Ovary (tissue), 9 donors: ENCODE data around the gene ARSA. TPM values are rescaled to one million over a fixed set of nuclear protein-coding genes. Genes with fewer than 3 reads are reported as not detected.
"Not testable (repeated sequence)": the region's sequence is repeated elsewhere in the genome, so short reads cannot be mapped to it uniquely, and the experiment has no call there.

Experiments
- DNase-seq, 5 donors: peaks; one replicate each; pipeline ENCODE4 v3.0.0-alpha.2; 2019 to 2020
- H3K27ac ChIP-seq, 2 donors: fragments of 200-600 bp; one replicate each; pipeline versions ENCODE4 v1.5.1 to v1.8.0; 2019 to 2022
- H3K27me3 ChIP-seq: fragments of 200-600 bp; one replicate; pipeline ENCODE4 v1.8.0; 2022
- H3K36me3 ChIP-seq: fragments of 200-600 bp; sonication (generic); one replicate; pipeline ENCODE4 v1.5.1; 2019
- H3K4me1 ChIP-seq: one replicate; pipeline ENCODE4 v1.8.1; 2013; ENCODE audit warnings: mild to moderate bottlenecking, moderate library complexity; ENCODE audit not compliant: insufficient read depth
- H3K4me3 ChIP-seq: fragments of 200-600 bp; sonication (generic); one replicate; pipeline ENCODE4 v1.5.1; 2017
- H3K9me3 ChIP-seq, 2 donors: fragments of 200-600 bp in 1 of 2; sonication (generic) in 1 of 2; one replicate each; pipeline versions ENCODE4 v1.5.1 to v1.8.1; 2013 to 2019; ENCODE audit warnings: mild to moderate bottlenecking in 1 of 2, moderate library complexity in 1 of 2
- CTCF ChIP-seq, 3 donors: fragments of 450-650 bp in 2 of 3; fragments of 200-600 bp in 1 of 3; IDR thresholded peaks; one replicate each; pipeline versions ENCODE4 v1.5.1 to v1.8.0; 2016 to 2022; ENCODE audit warnings: antibody characterized with exemption in 3 of 3, mild to moderate bottlenecking in 1 of 3
- EP300 ChIP-seq: sonication (generic); formaldehyde crosslinking; IDR thresholded peaks from one replicate; pipeline ENCODE4 v1.6.1; 2017; ENCODE audit warnings: antibody characterized with exemption
- POLR2A ChIP-seq: fragments of 450-650 bp; IDR thresholded peaks from one replicate; pipeline ENCODE4 v1.6.1; 2017; ENCODE audit warnings: antibody characterized with exemption, mild to moderate bottlenecking, moderate library complexity
- WGBS, 3 donors: extraction: QIAGEN DNeasy Blood & Tissue Kit in 1 of 3; methylation state at CpG; one replicate each; pipeline versions ENCODE4 v1.1.5 to v1.1.7; 2013 to 2017; 5-methylcytosine and 5-hydroxymethylcytosine counted together
- intact Hi-C, 4 donors: fragments of 100-400 bp; cut with DNase I; formaldehyde crosslinking; loops; one replicate each; pipeline versions ENCODE4 v1.11.0 to v1.15.1; 2022 to 2023
- polyA plus RNA-seq, 2 donors: library from polyadenylated mRNA; stranded (reverse); fragments of 200-250 nt in 1 of 2; fragments of 350-450 nt in 1 of 2; fragmentation: Illumina TruSeq in 1 of 2; extraction: RNeasy Lipid Tissue Mini Kit (QIAGEN cat#74804) in 1 of 2; gene quantifications; one replicate each; pipeline ENCODE4 v1.2.3, GENCODE V29; 2013 to 2014
- total RNA-seq, 7 donors: library from RNA; depleted of rRNA in 2 of 7; stranded (reverse); fragments of >200 nt in 2 of 7; fragmentation: NEBNext Ultra II Directional in 3 of 7; extraction: Animal tissue kit (Norgen Biotek cat#: 25700) in 3 of 7; gene quantifications; one replicate each; pipeline versions ENCODE4 v1.1.0 to v1.2.4, GENCODE V29; 2016 to 2023
- donor health status: DM: no; HTN: no; CAD: no; lungs with moderate emphysema.
- donor health status: DM: no; HTN: no; CAD: no.
- donor health status: Bipolar disorder and iron deficiency.
- donor health status: DM: yes; HTN: yes; CAD: no.
- donor health status: DM: no; HTN: no; CAD: no.
- donor health status: DM: yes; HTN: yes; CAD: no.

The ARSA gene
- total and polyA plus RNA-seq, 9 donors = 2.1 to 51.6 (median 13.1) TPM

GRCh38 chr22:50610581-50610980 is 17.4 kb downstream of the ARSA start:
- TF ChIP-seq EP300 (no peak), CTCF (IDR thresholded peaks at IDR 0.05) (no peak), POLR2A (no peak)
- 85 to 90% (median 90%) methylated on average over 17 of the region's 17 CpGs for WGBS, 3 donors
- intact Hi-C loops = no loop called here
- no peak overlapping the region for H3K4me3 ChIP-seq
- no peaks in the 10 kb centered on the region for H3K9me3 ChIP-seq
- no peaks in the 10 kb centered on the region for H3K4me1 ChIP-seq
- no peak overlapping the region for H3K27ac ChIP-seq
- no peak for DNase-seq
- no peaks in the 10 kb centered on the region for H3K36me3 ChIP-seq
- H3K27me3 ChIP-seq = no peaks in the 10 kb centered on the region

GRCh38 chr22:50610041-50610451 is 17.9 kb downstream of the ARSA start:
- no peaks in the 10 kb centered on the region for H3K27me3 ChIP-seq

GRCh38 chr22:50609599-50609998 is 18.4 kb downstream of the ARSA start:
- H3K27me3 ChIP-seq = no peaks in the 10 kb centered on the region
- H3K27ac ChIP-seq = no peak overlapping the region
- no peaks in the 10 kb centered on the region for H3K36me3 ChIP-seq
- TF ChIP-seq POLR2A (no peak), EP300 (no peak), CTCF (IDR thresholded peaks at IDR 0.05) (no peak)
- intact Hi-C loops = no loop called here
- H3K4me3 ChIP-seq = no peak overlapping the region
- no peak for DNase-seq
- 81 to 85% (median 82%) methylated on average over 12 of the region's 12 CpGs for WGBS, 3 donors
- H3K9me3 ChIP-seq = no peaks in the 10 kb centered on the region
- no peaks in the 10 kb centered on the region for H3K4me1 ChIP-seq

More at GRCh38 chr22:50610041-50610451, 17.9 kb downstream of the ARSA start:
- Histone ChIP-seq H3K4me1 (no peaks in the 10 kb centered on the region), H3K9me3 (no peaks in the 10 kb centered on the region), H3K36me3 (no peaks in the 10 kb centered on the region), H3K27ac (no peak overlapping the region), H3K4me3 (no peak overlapping the region)
- DNase-seq = no peak
- TF ChIP-seq POLR2A = no peak
- TF ChIP-seq CTCF (IDR thresholded peaks at IDR 0.05) = no peak
- no peak for TF ChIP-seq EP300
- intact Hi-C loops = no loop called here
- WGBS, 3 donors = 84 to 92% (median 87%) methylated on average over 11 of the region's 11 CpGs

GRCh38 chr22:50608996-50609395 is 19.0 kb downstream of the ARSA start:
- H3K4me3 ChIP-seq = no peak overlapping the region
- TF ChIP-seq CTCF (IDR thresholded peaks at IDR 0.05) (no peak), EP300 (no peak), POLR2A (no peak)
- no peak overlapping the region for H3K27ac ChIP-seq
- no peaks in the 10 kb centered on the region for H3K27me3 ChIP-seq
- 88 to 90% (median 90%) methylated on average over 10 of the region's 10 CpGs for WGBS, 3 donors
- H3K9me3 ChIP-seq = no peaks in the 10 kb centered on the region
- intact Hi-C loops = no loop called here
- H3K4me1 ChIP-seq = no peaks in the 10 kb centered on the region
- H3K36me3 ChIP-seq = no peaks in the 10 kb centered on the region
- DNase-seq = no peak

- H3K27me3 ChIP-seq, DNase-seq, H3K4me3 ChIP-seq, H3K36me3 ChIP-seq, H3K27ac ChIP-seq, intact Hi-C loops, H3K9me3 ChIP-seq, H3K4me1 ChIP-seq: not testable (repeated sequence)
- 85 to 88% (median 87%) methylated on average over 39 of the region's 39 CpGs for WGBS, 3 donors
Measured at GRCh38 chr22:50608058-50608840, 19.7 kb downstream of the ARSA start.
